IPS-20b (cell line): ENCODE measurements around the gene RCAN3.
"Not testable (repeated sequence)": the region's sequence is repeated elsewhere in the genome, so short reads cannot be mapped to it uniquely, and the experiment has no call there.

Source experiments
- H3K27ac ChIP-seq: one replicate; pipeline ENCODE4 v1.5.1; 2013; ENCODE audit warnings: low read length
- H3K27me3 ChIP-seq: 2 replicates; pipeline ENCODE4 v1.6.1; 2013; ENCODE audit warnings: mild to moderate bottlenecking, low read length, inconsistent platforms; ENCODE audit not compliant: insufficient read depth
- H3K36me3 ChIP-seq: 2 replicates; pipeline ENCODE4 v1.6.1; 2013; ENCODE audit warnings: low read depth, mild to moderate bottlenecking, inconsistent platforms, low read length, moderate library complexity; ENCODE audit not compliant: insufficient read depth
- H3K4me1 ChIP-seq: 2 replicates; pipeline ENCODE4 v1.6.1; 2013; ENCODE audit warnings: mild to moderate bottlenecking, control low read depth, inconsistent platforms, low read length, moderate library complexity; ENCODE audit not compliant: insufficient read depth
- H3K4me3 ChIP-seq: 2 replicates; pipeline ENCODE4 v1.5.1; 2013; ENCODE audit warnings: mild to moderate bottlenecking, low read length, inconsistent platforms
- H3K9ac ChIP-seq: 2 replicates; pipeline ENCODE4 v1.6.1; 2013; ENCODE audit warnings: low read depth, mild to moderate bottlenecking, inconsistent platforms, low read length, moderate library complexity
- H3K9me3 ChIP-seq: 2 replicates; pipeline ENCODE4 v1.6.1; 2013; ENCODE audit warnings: mild to moderate bottlenecking, low read depth, low read length, inconsistent platforms; ENCODE audit not compliant: insufficient read depth

RCAN3 gene

GRCh38 chr1:24540906-24541710 lies 38.5 kb downstream of the RCAN3 start:
- peaks cover 15% of the 10 kb centered on the region for H3K4me1 ChIP-seq
- H3K36me3 ChIP-seq, result peaks cover 9% of the 10 kb centered on the region
- H3K27ac ChIP-seq, result no peak overlapping the region
- H3K9me3 ChIP-seq, result no peaks in the 10 kb centered on the region
- H3K9ac ChIP-seq, result peak overlapping the region; percentile 41; the same call in 1 of the 2 replicates
- H3K4me3 ChIP-seq, result no peak overlapping the region
- no peaks in the 10 kb centered on the region for H3K27me3 ChIP-seq

DNA sequence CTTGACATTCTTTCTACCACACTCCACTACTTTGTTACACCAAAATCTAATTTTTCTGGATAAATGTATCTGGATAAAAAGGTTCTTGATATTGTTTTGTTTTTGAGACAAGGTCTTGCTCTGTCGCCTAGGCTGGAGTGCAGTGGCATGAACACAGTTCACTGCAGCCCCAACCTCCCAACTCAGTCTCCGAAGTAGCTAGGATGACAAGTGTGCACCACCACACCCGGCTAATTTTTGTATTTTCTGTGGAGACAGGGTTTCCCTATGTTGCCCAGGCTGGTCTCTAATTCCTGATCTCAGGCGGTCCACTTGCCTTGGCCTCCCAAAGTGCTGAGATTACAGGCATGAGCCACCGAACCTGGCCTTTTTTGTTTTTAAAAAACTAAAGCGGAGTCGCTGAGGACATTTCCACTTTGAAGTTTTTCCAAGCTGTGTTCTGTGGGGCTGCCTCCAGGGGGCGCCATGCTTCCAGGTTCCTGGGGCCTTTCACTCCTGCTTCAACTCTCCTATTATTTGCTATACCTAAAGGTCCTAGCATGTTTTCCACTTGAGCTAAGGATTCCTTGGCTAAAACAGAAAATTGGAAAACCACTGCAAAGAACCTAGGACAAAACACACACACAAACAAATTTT lies 39.2 kb downstream of the RCAN3 start:
- no peak overlapping the region for H3K4me3 ChIP-seq
- peaks cover 2% of the 10 kb centered on the region; the same call in 1 of the 2 replicates for H3K36me3 ChIP-seq
- peak overlapping the region; percentile 41; the same call in 1 of the 2 replicates for H3K9ac ChIP-seq
- peaks cover 11% of the 10 kb centered on the region for H3K4me1 ChIP-seq
- no peaks in the 10 kb centered on the region for H3K9me3 ChIP-seq
- no peaks in the 10 kb centered on the region for H3K27me3 ChIP-seq
- no peak overlapping the region for H3K27ac ChIP-seq

DNA sequence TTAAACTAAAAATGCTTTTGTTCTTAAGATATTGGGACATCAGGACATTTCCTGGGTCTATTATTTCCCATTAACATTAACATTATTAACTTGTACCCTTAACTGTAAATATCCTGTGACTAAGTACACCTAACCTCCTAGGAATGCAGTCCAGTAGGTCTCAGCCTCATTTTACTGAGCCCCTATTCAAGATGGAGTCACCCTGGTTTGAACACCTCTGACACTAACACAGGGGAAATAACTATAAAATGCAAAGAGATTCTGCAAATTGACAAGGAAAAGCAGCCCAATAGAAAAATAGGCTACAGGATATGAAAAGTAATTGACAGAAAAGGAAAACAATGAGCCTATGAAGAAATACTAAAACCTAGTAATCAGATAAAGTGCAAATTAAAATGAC lies 41.6 kb downstream of the RCAN3 start:
- no peaks in the 10 kb centered on the region for H3K36me3 ChIP-seq
- no peak overlapping the region for H3K27ac ChIP-seq
- H3K4me1 ChIP-seq, result peaks cover 11% of the 10 kb centered on the region
- no peak overlapping the region for H3K9ac ChIP-seq
- no peak overlapping the region for H3K4me3 ChIP-seq
- H3K27me3 ChIP-seq, result no peaks in the 10 kb centered on the region
- no peaks in the 10 kb centered on the region for H3K9me3 ChIP-seq

DNA sequence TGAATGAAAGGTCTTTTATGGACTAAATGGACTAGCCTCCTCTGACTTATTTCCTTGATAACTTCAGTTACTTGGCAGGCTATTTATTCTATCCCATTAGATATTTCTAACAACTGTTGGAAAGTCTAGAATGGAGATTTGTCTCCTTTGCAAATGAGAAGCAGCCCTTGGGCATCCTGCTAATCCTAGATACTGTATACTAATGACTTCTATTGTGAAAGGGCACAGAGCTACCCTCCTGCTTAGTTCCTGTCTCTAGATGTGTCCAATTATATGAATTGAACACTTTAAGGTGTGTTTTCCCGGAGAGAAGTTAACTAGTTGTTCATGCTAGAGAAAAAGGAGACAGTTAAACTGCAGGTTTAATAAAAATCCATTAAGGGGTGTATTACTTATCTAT lies 43.0 kb downstream of the RCAN3 start:
- Histone ChIP-seq H3K4me3 (no peak overlapping the region), H3K9ac (no peak overlapping the region), H3K27me3 (no peaks in the 10 kb centered on the region), H3K36me3 (no peaks in the 10 kb centered on the region), H3K9me3 (no peaks in the 10 kb centered on the region), H3K27ac (no peak overlapping the region), H3K4me1 (peaks cover 11% of the 10 kb centered on the region)

GRCh38 chr1:24547195-24547594 lies 44.6 kb downstream of the RCAN3 start:
- Histone ChIP-seq H3K9me3 (no peaks in the 10 kb centered on the region), H3K4me1 (0 out of 2 replicates have a peak, but pooled peaks cover 3% of the 10 kb centered on the region), H3K27me3 (no peaks in the 10 kb centered on the region), H3K9ac (no peak overlapping the region), H3K36me3 (no peaks in the 10 kb centered on the region), H3K4me3 (no peak overlapping the region), H3K27ac (no peak overlapping the region)

DNA sequence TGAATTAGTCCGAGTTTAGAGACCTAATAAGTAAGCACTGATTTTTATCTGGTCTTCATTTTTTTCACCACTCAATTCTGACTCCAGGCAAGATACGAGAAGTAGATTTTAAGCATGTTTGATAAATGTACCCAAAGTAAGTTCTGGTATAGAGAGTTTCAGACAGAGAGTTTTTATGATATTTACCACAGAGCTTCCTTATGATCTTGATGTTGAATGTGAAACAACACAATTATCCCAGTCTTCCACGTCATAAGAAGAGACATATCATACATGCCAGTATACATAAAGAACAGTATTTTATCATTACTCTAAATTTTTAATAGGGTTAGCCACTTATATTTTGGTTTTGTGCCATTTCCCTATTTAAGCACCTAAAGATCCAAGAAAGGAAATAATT lies 45.4 kb downstream of the RCAN3 start:
- no peak overlapping the region for H3K27ac ChIP-seq
- no peak overlapping the region for H3K4me3 ChIP-seq
- no peaks in the 10 kb centered on the region for H3K36me3 ChIP-seq
- no peaks in the 10 kb centered on the region for H3K9me3 ChIP-seq
- peaks cover 7% of the 10 kb centered on the region; the same call in 1 of the 2 replicates for H3K4me1 ChIP-seq
- no peaks in the 10 kb centered on the region for H3K27me3 ChIP-seq
- no peak overlapping the region for H3K9ac ChIP-seq

- H3K9ac ChIP-seq, H3K4me3 ChIP-seq, H3K27ac ChIP-seq, H3K36me3 ChIP-seq, H3K27me3 ChIP-seq, H3K9me3 ChIP-seq, H3K4me1 ChIP-seq: not testable (repeated sequence)
Measured at GRCh38 chr1:24549210-24549609, 46.6 kb downstream of the RCAN3 start.

- H3K27ac ChIP-seq, result no peak overlapping the region
Measured at GRCh38 chr1:24551290-24551959, 48.8 kb downstream of the RCAN3 start.

DNA sequence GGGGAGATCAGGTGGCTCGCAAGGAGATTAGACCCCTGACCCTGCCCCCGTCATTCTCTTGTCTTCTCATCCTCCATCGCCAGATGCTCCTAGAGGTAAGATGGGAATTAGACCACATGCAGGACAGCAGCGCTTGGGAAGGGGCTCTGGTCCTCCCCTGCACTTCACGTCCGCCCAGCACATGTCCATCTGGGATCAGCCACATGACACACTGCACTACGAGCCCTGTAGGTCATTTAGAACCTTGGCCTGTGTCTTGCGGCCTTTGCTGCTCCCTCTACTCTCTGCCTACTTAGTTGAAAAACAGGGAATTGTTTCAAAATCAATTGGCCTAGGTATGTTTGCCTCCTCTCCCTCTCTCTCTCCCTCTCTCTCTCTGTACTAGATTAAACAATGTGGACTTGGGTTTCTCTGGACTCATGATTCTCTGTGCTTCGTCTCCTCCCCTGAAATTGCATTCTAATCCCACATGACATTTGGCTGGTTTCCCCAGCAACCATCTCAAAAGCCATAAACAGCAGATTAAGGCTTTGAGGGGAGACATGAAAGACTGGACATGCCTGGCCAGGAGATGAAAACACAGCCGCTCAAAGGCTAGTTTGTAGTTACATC lies 49.4 kb downstream of the RCAN3 start:
- H3K4me1 ChIP-seq, result peaks cover 7% of the 10 kb centered on the region; the same call in 1 of the 2 replicates
- no peak overlapping the region for H3K4me3 ChIP-seq
- peaks cover 31% of the 10 kb centered on the region for H3K27me3 ChIP-seq
- no peak overlapping the region for H3K27ac ChIP-seq
- no peak overlapping the region for H3K9ac ChIP-seq
- no peaks in the 10 kb centered on the region for H3K36me3 ChIP-seq
- H3K9me3 ChIP-seq, result no peaks in the 10 kb centered on the region

More at GRCh38 chr1:24551290-24551959, 48.8 kb downstream of the RCAN3 start:
- Histone ChIP-seq H3K4me3 (no peak overlapping the region), H3K36me3 (no peaks in the 10 kb centered on the region), H3K9ac (no peak overlapping the region), H3K9me3 (no peaks in the 10 kb centered on the region), H3K27me3 (peaks cover 24% of the 10 kb centered on the region), H3K4me1 (peaks cover 7% of the 10 kb centered on the region; the same call in 1 of the 2 replicates)

- H3K27ac ChIP-seq, result no peak overlapping the region
- no peak overlapping the region for H3K4me3 ChIP-seq
- H3K4me1 ChIP-seq, result peaks cover 7% of the 10 kb centered on the region; the same call in 1 of the 2 replicates
- H3K9ac ChIP-seq, result no peak overlapping the region
- H3K36me3 ChIP-seq, result no peaks in the 10 kb centered on the region
- peaks cover 47% of the 10 kb centered on the region for H3K27me3 ChIP-seq
- H3K9me3 ChIP-seq, result no peaks in the 10 kb centered on the region
Measured at GRCh38 chr1:24553931-24554330, 51.3 kb downstream of the RCAN3 start.

DNA sequence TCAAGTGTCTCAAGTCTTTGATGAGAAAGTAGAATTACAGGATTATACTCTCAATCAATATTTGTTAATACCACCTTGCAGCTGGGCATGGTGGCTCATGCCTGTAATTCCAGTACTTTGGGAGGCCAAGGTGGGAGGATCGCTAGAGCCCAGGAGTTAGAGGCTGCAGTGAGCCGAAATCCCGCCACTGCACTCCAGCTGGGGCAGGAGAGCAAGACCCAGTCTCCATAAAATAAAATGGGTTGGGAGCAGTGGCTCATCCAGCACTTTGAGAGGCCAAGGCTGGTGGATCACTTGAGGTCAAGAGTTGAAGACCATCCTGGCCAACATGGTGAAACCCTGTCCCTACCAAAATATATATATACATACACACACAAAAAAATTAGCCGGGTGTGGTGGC lies 52.1 kb downstream of the RCAN3 start:
- H3K4me1 ChIP-seq, result peaks cover 7% of the 10 kb centered on the region; the same call in 1 of the 2 replicates

More for the DNA sequence above, 52.1 kb downstream of the RCAN3 start:
- Histone ChIP-seq H3K27me3 (peaks cover 47% of the 10 kb centered on the region), H3K27ac (no peak overlapping the region), H3K9ac (no peak overlapping the region), H3K36me3 (no peaks in the 10 kb centered on the region), H3K4me3 (no peak overlapping the region), H3K9me3 (no peaks in the 10 kb centered on the region)
